Gastroesophageal sphincter (tissue), 4 donors: ENCODE results near the gene WAPL. TPM values are rescaled to one million over a fixed set of nuclear protein-coding genes. Genes with fewer than 3 reads are reported as not detected.

ENCODE experiments used
- ATAC-seq: fragments of 150-250 bp; one replicate; pipeline ENCODE4 v1.9.1; 2016; ENCODE audit warnings: mild to moderate bottlenecking, moderate library complexity
- H3K27ac ChIP-seq, 4 donors: fragments of 200-600 bp; sonication (generic) in 3 of 4; 1 replicate in 3 of 4; 2 replicates in 1 of 4; pipeline ENCODE4 v1.5.1; 2016 to 2019
- H3K27me3 ChIP-seq: fragments of 200-600 bp; sonication (generic); one replicate; pipeline ENCODE4 v1.5.1; 2019
- H3K36me3 ChIP-seq, 2 donors: fragments of 200-600 bp; sonication (generic); one replicate each; pipeline ENCODE4 v1.5.1; 2019; ENCODE audit warnings: control low read depth in 1 of 2
- H3K4me1 ChIP-seq, 3 donors: fragments of 200-600 bp; sonication (generic); 1 replicate in 2 of 3; 2 replicates in 1 of 3; pipeline ENCODE4 v1.5.1; 2016 to 2019; ENCODE audit warnings: control low read depth in 2 of 3
- H3K4me3 ChIP-seq, 2 donors: fragments of 200-600 bp; sonication (generic); one replicate each; pipeline ENCODE4 v1.5.1; 2019; ENCODE audit warnings: mild to moderate bottlenecking in 1 of 2, moderate library complexity in 1 of 2
- H3K9me3 ChIP-seq, 3 donors: fragments of 200-600 bp; sonication (generic); one replicate each; pipeline ENCODE4 v1.5.1; 2017 to 2019; ENCODE audit warnings: control low read depth in 2 of 3
- EP300 ChIP-seq: sonication (generic); formaldehyde crosslinking; IDR thresholded peaks from one replicate; pipeline ENCODE4 v1.6.1; 2017; ENCODE audit warnings: antibody characterized with exemption, mild to moderate bottlenecking
- POLR2A ChIP-seq, 2 donors: fragments of 450-650 bp; IDR thresholded peaks; one replicate each; pipeline ENCODE4 v1.6.1; 2017; ENCODE audit warnings: antibody characterized with exemption in 2 of 2, mild to moderate bottlenecking in 2 of 2, moderate library complexity in 1 of 2
- POLR2AphosphoS5 ChIP-seq: sonication (generic); formaldehyde crosslinking; IDR thresholded peaks from one replicate; pipeline ENCODE4 v1.6.1; 2017; ENCODE audit warnings: antibody characterized with exemption
- WGBS, 2 donors: methylation state at CpG; one replicate each; pipeline ENCODE4 v1.1.5; 2018; ENCODE audit warnings: low coverage in 1 of 2; 5-methylcytosine and 5-hydroxymethylcytosine counted together
- total RNA-seq, 4 donors: library from RNA; depleted of rRNA; stranded (reverse); fragments of >200 nt; gene quantifications; one replicate each; pipeline ENCODE4 v1.1.0, GENCODE V29; 2016
- TF ChIP-seq, protein P1 (sequence below), 4 experiments: fragments of 200-600 bp in 2 of 4; fragments of 450-650 bp in 2 of 4; sonication (generic) in 1 of 4; IDR thresholded peaks; one replicate each; pipeline ENCODE4 v1.5.1; 2017 to 2019; ENCODE audit warnings: antibody characterized with exemption in 4 of 4, mild to moderate bottlenecking in 2 of 4, moderate library complexity in 2 of 4

WAPL gene
- total RNA-seq, 4 donors from 2014 or later = 35.6 to 55.1 (median 40.6) TPM

DNA sequence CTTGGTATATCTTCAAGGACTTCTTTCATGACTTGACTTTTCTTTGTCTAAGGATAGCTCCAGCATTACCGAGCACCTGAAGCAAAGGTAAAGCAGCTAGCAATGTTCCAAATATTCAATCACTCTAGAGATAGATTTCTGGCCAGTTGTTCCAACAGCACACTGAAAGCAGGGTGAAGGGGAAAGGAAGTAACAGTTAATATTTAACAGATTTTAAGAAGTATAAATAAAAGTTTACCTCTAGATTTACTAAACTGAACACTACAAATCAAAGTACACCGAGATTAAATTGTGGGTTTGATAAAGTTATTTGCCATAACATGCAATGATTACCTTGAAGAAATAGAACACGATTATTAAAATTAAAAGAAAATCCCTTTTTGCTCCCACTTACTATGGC is 84.1 kb downstream of the WAPL start:
- Histone ChIP-seq H3K9me3 (no peaks in the 10 kb centered on the region), H3K4me1 (peaks cover 0 to 6% (median 0%) of the 10 kb centered on the region in 3 donors), H3K27me3 (no peaks in the 10 kb centered on the region), H3K36me3 (peaks cover 7 to 84% of the 10 kb centered on the region in 2 donors), H3K27ac (no peak overlapping the region), H3K4me3 (no peak overlapping the region)
- no peak for ATAC-seq
- WGBS, 2 donors = 88 to 94% methylated on average over 3 of the region's 3 CpGs
- no peak for TF ChIP-seq EP300
- TF ChIP-seq POLR2A (IDR thresholded peaks at IDR 0.05) = no peak
- TF ChIP-seq, protein P1, sequence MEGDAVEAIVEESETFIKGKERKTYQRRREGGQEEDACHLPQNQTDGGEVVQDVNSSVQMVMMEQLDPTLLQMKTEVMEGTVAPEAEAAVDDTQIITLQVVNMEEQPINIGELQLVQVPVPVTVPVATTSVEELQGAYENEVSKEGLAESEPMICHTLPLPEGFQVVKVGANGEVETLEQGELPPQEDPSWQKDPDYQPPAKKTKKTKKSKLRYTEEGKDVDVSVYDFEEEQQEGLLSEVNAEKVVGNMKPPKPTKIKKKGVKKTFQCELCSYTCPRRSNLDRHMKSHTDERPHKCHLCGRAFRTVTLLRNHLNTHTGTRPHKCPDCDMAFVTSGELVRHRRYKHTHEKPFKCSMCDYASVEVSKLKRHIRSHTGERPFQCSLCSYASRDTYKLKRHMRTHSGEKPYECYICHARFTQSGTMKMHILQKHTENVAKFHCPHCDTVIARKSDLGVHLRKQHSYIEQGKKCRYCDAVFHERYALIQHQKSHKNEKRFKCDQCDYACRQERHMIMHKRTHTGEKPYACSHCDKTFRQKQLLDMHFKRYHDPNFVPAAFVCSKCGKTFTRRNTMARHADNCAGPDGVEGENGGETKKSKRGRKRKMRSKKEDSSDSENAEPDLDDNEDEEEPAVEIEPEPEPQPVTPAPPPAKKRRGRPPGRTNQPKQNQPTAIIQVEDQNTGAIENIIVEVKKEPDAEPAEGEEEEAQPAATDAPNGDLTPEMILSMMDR (IDR thresholded peaks at IDR 0.05) = no peak
- no peak for TF ChIP-seq POLR2AphosphoS5

DNA sequence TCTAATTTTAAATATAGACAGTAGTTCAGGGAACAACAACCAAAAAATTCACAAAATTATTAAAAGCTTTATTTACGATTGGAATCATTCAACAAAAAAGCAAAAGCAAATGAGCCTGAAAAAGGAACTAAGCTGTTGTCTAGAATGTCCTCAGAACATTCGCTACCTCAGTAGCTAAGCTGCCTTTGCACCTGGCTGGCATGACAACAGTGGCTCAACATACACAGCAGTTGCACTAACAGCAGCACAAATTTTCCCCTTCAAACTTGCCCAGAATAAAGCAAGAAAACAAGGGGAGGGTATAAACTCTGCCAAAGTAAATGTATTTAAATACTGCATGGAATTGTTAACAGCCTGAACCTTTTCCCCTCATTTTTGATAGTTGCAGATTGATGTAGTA is 84.6 kb downstream of the WAPL start:
- Histone ChIP-seq H3K9me3 (no peaks in the 10 kb centered on the region), H3K36me3 (peaks cover 7 to 80% of the 10 kb centered on the region in 2 donors), H3K27ac (no peak overlapping the region), H3K27me3 (no peaks in the 10 kb centered on the region), H3K4me1 (peaks cover 0 to 6% (median 0%) of the 10 kb centered on the region in 3 donors), H3K4me3 (no peak overlapping the region)
- ATAC-seq = no peak
- 86 to 87% methylated on average over 2 of the region's 2 CpGs for WGBS, 2 donors
- TF ChIP-seq EP300 (no peak), POLR2A (IDR thresholded peaks at IDR 0.05) (no peak), POLR2AphosphoS5 (no peak)
- TF ChIP-seq, protein P1 (IDR thresholded peaks at IDR 0.05) = no peak

DNA sequence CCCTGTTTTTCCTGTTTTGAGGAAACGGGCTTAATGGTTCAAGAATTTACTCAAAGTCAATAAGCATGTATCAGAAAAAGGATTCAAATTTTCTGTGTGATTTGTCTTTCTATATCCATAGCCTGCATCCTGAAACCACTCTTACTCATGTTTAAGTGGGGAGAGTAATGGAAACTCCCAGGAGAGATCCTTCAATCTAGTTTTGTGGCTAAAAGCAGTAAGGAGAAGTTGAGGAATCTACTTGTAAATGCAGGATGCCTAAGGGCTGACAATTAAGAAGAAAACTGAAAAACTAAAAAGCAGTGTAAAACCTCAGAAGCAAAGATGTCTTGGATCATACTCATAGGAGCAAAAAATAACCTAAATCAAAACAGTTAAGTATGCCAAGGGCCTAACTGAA is 86.9 kb downstream of the WAPL start:
- peaks cover 7 to 57% of the 10 kb centered on the region in 2 donors for H3K36me3 ChIP-seq
- H3K9me3 ChIP-seq = no peaks in the 10 kb centered on the region
- no peak for ATAC-seq
- H3K4me3 ChIP-seq = no peak overlapping the region
- H3K27ac ChIP-seq = no peak overlapping the region
- no peaks in the 10 kb centered on the region for H3K27me3 ChIP-seq
- no peak for TF ChIP-seq EP300
- TF ChIP-seq POLR2A (IDR thresholded peaks at IDR 0.05) = no peak
- no peak for TF ChIP-seq POLR2AphosphoS5
- TF ChIP-seq, protein P1 (IDR thresholded peaks at IDR 0.05) = no peak
- peaks cover 0 to 6% (median 0%) of the 10 kb centered on the region in 3 donors for H3K4me1 ChIP-seq
- 78 to 100% methylated on average over 1 of the region's 1 CpG for WGBS, 2 donors

DNA sequence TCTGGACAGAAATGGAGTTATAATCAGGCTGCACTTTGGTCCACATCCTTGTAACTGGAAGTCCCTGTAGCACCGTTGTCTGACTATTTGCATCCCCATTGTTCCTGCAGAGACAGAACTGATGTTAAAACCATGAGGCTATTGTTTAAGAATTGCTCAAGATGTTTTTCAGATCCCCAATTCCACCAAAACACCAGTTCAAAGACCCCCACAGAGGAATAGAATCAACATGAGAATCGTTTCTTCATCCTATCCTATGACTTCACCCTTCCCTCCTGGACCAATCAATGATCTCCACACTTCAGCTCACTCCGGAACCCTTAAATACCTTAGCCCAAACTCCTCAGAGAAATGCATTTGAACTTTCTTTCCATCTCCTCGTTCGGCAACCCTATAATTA is 97.9 kb downstream of the WAPL start:
- Histone ChIP-seq H3K27me3 (no peaks in the 10 kb centered on the region), H3K9me3 (no peaks in the 10 kb centered on the region), H3K27ac (no peak overlapping the region), H3K4me1 (no peaks in the 10 kb centered on the region), H3K4me3 (no peak overlapping the region), H3K36me3 (no peaks in the 10 kb centered on the region)
- no peak for ATAC-seq
- TF ChIP-seq POLR2AphosphoS5 (no peak), EP300 (no peak), POLR2A (IDR thresholded peaks at IDR 0.05) (no peak)
- TF ChIP-seq, protein P1 (IDR thresholded peaks at IDR 0.05) = no peak
- 53 to 59% methylated on average over 5 of the region's 5 CpGs for WGBS, 2 donors

DNA sequence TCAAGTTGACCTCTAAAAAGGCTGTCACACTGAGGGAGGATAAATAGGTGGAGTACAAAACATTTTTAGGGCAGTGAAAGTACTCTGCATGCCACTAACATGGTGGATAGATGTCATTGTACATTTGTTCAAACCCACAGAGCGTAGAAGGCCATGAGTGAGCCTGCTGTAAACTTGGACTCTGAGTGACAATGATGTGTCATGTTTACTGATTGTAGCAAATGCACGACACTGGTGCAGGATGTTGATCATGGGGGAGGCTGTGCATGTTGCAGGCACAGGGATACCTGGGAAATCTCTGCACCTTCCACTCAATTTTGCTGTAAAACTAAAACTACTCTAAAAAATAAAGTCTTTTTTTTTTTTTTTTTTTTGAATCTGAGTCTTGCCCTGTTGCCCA is 102.5 kb downstream of the WAPL start:
- Histone ChIP-seq H3K27ac (no peak overlapping the region), H3K4me3 (no peak overlapping the region), H3K4me1 (no peaks in the 10 kb centered on the region), H3K9me3 (no peaks in the 10 kb centered on the region), H3K27me3 (no peaks in the 10 kb centered on the region), H3K36me3 (no peaks in the 10 kb centered on the region)
- no peak for TF ChIP-seq POLR2A (IDR thresholded peaks at IDR 0.05)
- no peak for TF ChIP-seq EP300
- TF ChIP-seq POLR2AphosphoS5 = no peak
- TF ChIP-seq, protein P1 (IDR thresholded peaks at IDR 0.05) = no peak
- whole genome bisulfite sequencing, 2 donors = 58 to 86% methylated on average over 2 of the region's 2 CpGs
- no peak for ATAC-seq
